Epithelial cell of proximal tubule (primary cell): ENCODE data around the gene CHSY3. TPM values are rescaled to one million over a fixed set of nuclear protein-coding genes. Genes with fewer than 3 reads are reported as not detected.

Experiments
- DNase-seq: peaks from one replicate; pipeline ENCODE4 v3.0.0-alpha.2; 2011; ENCODE audit warnings: low read depth
- H3K4me3 ChIP-seq: 2 replicates; pipeline ENCODE4 v1.5.1; 2011; ENCODE audit warnings: low read depth, mild to moderate bottlenecking, low read length
- total RNA-seq: library from RNA; depleted of rRNA; stranded (reverse); fragments of >200 nt; gene quantifications from 2 replicates; pipeline ENCODE4 v1.2.3, GENCODE V29; 2015
- TF ChIP-seq, protein P1 (sequence below): conservative IDR thresholded peaks from 2 replicates; pipeline ENCODE4 v1.5.1; 2012; ENCODE audit warnings: low read depth, mild to moderate bottlenecking, low read length

Gene CHSY3
- total RNA-seq, 1 donor from 2014 or later, result 1.7 TPM

DNA sequence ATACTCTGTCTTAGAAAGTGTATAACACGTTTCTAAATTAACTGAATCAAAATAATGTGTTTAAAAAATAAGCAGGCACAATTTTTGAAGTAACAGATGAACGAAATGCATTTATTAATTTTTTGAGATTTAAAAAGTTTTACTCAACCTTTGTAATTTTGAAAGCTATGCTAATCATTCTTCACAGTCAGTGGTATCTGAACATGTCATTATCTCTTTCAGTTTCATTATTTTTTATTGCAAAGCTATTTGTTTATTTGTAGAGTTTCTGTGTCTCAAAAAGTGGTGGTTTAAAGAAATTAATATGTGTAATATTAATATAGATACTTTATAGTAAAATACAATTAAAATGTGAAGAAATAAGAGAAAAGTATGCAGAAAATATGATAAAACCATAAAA is 11.2 kb downstream of the CHSY3 start:
- TF ChIP-seq, protein P1, sequence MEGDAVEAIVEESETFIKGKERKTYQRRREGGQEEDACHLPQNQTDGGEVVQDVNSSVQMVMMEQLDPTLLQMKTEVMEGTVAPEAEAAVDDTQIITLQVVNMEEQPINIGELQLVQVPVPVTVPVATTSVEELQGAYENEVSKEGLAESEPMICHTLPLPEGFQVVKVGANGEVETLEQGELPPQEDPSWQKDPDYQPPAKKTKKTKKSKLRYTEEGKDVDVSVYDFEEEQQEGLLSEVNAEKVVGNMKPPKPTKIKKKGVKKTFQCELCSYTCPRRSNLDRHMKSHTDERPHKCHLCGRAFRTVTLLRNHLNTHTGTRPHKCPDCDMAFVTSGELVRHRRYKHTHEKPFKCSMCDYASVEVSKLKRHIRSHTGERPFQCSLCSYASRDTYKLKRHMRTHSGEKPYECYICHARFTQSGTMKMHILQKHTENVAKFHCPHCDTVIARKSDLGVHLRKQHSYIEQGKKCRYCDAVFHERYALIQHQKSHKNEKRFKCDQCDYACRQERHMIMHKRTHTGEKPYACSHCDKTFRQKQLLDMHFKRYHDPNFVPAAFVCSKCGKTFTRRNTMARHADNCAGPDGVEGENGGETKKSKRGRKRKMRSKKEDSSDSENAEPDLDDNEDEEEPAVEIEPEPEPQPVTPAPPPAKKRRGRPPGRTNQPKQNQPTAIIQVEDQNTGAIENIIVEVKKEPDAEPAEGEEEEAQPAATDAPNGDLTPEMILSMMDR, result no peak
- no peak for DNase-seq
- H3K4me3 ChIP-seq, result no peak overlapping the region

DNA sequence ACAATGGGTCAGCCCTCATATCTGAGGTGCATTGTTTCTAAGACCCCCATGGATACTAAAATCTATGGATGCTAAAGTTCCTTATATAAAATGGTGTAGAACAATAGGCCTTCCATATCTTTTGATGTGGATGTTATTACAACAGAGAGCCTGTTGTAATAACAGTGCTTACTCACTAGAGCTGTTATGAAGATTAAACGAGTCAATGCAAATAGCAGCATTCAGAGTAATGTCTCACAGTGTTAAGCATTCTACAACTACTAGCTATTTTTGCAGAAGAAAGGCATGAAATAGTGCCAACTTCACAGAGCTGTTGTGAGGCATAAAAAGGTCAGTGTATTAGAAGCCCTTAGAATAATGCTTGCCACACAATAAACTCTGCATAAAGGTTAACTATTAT is 13.0 kb downstream of the CHSY3 start:
- no peak overlapping the region for H3K4me3 ChIP-seq
- TF ChIP-seq, protein P1, result no peak
- DNase-seq, result no peak

DNA sequence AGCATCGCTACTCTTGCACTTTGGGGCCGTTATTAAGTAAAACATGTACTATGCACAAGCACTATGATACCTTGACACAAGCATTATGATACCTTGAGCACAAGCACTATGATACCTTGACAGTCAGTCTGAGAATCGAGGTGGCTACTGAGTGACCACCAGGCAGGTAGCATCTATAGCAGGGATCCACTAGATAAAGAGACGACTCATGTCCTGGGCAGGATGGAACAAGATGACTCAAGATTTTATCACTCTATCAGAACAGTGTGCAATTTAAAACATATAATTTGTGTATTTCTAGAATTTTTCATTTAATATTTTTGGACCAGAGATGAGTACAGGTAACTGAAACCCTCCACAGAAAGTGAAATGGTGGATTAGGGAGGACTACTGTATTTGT is 16.9 kb downstream of the CHSY3 start:
- no peak for DNase-seq
- no peak overlapping the region for H3K4me3 ChIP-seq
- TF ChIP-seq, protein P1, result no peak

DNA sequence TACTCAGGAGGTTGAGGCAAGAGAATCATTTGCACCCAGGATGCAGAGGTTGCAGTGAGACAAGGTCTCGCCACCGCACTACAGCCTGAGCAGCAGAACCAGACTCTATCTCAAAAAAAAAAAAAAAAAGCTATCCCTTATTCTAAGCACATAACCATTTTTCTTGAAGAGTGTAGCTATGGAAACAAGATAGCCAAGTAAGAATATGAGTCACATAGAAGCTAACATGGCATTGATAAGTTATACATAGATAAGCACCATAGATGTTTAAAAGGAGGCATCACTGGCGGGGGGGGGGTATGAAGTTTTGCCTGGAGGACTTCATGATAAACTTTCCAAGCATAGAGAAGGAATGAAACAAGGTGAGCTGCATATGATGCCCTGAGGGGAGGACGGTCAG is 26.0 kb downstream of the CHSY3 start:
- DNase-seq, result no peak
- TF ChIP-seq, protein P1, result no peak

DNA sequence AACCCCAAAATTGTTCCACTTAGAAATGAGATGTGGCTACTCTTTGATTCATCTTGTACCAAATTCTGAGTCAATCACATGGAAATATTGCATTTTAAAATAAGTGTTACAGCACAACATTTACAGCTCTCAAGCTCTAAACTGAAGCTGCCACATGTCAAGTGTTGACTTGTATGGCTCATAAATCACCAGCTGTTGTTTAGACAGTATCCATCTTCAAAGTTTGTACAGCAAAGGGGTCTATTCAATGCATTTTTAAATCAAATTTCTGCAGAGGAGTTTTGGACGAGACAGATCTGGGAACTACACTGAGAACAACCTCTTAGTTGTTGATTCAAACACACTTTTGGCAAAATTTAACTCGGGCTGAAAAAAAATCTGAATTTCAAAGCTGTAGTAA is 31.4 kb downstream of the CHSY3 start:
- TF ChIP-seq, protein P1, result no peak
- no peak for DNase-seq
- no peak overlapping the region for H3K4me3 ChIP-seq

More for the DNA sequence above, 26.0 kb downstream of the CHSY3 start:
- no peak overlapping the region for H3K4me3 ChIP-seq

DNA sequence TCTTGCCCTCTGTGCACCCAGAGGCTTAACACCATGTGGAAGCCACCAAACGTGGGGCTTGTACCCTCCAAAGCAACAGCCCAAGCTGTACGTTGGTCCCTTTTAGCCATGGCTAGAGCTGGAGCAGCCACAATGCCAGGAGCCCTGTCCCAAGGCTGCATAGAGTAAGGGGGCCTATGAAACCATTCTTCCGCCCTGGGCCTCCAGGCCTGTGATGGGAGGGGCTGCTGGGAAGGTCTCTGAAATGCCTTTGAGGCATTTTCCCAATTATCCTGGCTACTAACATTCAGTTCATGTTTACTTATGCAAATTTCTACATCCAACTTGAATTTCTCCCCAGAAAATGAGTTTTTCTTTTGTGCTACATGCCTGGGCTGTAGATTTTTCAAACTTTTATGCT is 33.8 kb downstream of the CHSY3 start:
- TF ChIP-seq, protein P1, result no peak
- H3K4me3 ChIP-seq, result no peak overlapping the region
- no peak for DNase-seq

DNA sequence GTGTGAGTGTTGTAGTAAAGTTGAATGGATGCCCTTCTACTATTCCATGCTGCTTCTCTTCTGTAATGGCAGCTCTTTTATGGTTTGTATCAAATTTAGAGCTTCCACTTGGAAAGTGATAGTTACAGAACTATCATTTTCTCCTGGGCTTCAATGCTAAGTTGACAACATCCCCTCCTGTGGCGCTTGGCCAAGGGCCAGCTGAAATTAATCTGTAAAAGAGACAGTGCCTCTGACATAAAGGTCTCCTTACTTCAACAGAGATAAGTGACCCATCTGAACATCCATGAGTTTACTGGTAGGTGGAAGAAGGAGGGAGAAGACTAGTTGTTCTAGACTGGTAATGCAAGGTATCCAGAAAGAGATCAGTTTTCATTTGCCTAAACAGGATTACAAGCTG is 39.7 kb downstream of the CHSY3 start:
- no peak for DNase-seq
- no peak overlapping the region for H3K4me3 ChIP-seq
- TF ChIP-seq, protein P1, result no peak
